GM13977 (cell line): ENCODE data around the gene OSBP2.

Experiments used
- DNase-seq: peaks from one replicate; pipeline ENCODE4 v3.0.0; 2012; ENCODE audit warnings: low spot score
- CTCF ChIP-seq: IDR thresholded peaks from 2 replicates; pipeline ENCODE4 v1.5.1; 2012; ENCODE audit warnings: mild to moderate bottlenecking, control low read depth; ENCODE audit not compliant: insufficient read depth; ENCODE audit errors: extremely low read depth, missing control alignments
- in situ Hi-C: fragments of 300-500 bp; cut with MboI; formaldehyde crosslinking; loops from one replicate; pipeline ENCODE4 v1.12.0; 2022; ENCODE audit warnings: low sequenced_read_pairs, low pct_unique_long_range_greater_than_20kb, mixed read lengths, inconsistent platforms; ENCODE audit not compliant: unreplicated experiment

OSBP2 gene

GRCh38 chr22:30865656-30866055 is 171.0 kb downstream of the OSBP2 start:
- no peak for DNase-seq
- in situ Hi-C loops = no loop called here
- no peak for TF ChIP-seq CTCF

- no peak for DNase-seq
- in situ Hi-C loops = no loop called here
- no peak for TF ChIP-seq CTCF
Measured at GRCh38 chr22:30866216-30866615, 171.5 kb downstream of the OSBP2 start.

- no peak for TF ChIP-seq CTCF
- in situ Hi-C loops = no loop called here
- DNase-seq = no peak
Measured at GRCh38 chr22:30866811-30867271, 172.2 kb downstream of the OSBP2 start.

GRCh38 chr22:30867746-30868662 is 173.3 kb downstream of the OSBP2 start:
- in situ Hi-C loops = no loop called here
- no peak for DNase-seq
- TF ChIP-seq CTCF = no peak

- no peak for TF ChIP-seq CTCF
- in situ Hi-C loops = no loop called here
- no peak for DNase-seq
Measured at GRCh38 chr22:30868663-30869385, 174.2 kb downstream of the OSBP2 start.

- DNase-seq = no peak
- no peak for TF ChIP-seq CTCF
- in situ Hi-C loops = no loop called here
Measured at GRCh38 chr22:30869667-30870395, 175.2 kb downstream of the OSBP2 start.
